Measurements from ENCODE around the gene RAN.
"Not testable (repeated sequence)": the region's sequence is repeated elsewhere in the genome, so short reads cannot be mapped to it uniquely, and the experiment has no call there.

The RAN gene

DNA sequence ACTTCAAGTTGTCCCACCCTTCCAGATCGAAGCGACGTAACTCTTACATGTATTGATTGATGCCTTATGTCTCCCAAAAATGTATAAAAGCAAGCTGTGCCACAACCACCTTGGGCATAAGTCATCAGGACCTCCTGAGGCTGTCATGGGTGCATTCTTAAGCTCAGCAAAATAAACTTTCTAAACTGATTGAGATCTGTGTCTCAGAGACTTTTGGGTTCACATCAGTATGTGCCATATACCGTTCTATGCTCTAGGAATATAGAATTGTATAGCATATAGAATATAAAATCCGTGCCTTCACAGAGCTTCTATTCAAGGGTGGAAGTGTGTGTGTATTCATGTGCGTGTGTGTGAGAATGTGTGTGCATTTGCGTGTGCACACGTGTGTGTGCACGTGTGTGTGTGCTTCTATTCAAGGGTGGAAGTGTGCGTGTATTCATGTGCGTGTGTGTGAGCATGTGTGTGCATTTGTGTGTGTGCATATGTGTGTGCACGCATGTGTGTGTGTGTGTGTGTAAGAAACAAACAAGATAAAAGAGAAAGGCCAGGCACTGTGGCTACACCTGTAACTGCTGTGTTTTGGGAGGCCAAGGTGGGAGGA, 21.3 kb upstream of the RAN start:
- no peak for DNase-seq (ENCODE audit: low read depth)

DNA sequence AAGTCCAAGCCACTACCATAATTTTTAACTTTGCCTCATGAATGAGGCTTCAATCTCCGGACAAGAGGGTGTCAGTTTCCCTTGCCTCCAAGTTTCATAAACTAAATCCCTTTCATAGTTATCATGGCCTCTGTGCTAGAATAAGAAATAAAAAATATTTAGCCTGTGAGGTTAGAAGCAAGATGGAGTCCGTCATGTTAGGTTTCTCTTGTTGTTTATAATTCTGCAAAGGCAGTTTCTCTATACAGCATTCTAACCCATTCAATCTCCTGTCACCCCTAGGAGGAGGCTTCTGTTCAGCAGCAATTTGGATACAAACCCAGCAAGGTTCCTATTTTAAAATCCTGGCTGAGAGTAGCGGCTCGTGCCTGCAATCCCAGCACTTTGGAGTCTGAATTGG, 15.8 kb upstream of the RAN start:
- no peak overlapping the region for H3K4me3 ChIP-seq (replicated peaks; ENCODE audit: low read depth, low read length)
- no peak for DNase-seq (ENCODE audit: low read depth)
- TF ChIP-seq, protein P1, sequence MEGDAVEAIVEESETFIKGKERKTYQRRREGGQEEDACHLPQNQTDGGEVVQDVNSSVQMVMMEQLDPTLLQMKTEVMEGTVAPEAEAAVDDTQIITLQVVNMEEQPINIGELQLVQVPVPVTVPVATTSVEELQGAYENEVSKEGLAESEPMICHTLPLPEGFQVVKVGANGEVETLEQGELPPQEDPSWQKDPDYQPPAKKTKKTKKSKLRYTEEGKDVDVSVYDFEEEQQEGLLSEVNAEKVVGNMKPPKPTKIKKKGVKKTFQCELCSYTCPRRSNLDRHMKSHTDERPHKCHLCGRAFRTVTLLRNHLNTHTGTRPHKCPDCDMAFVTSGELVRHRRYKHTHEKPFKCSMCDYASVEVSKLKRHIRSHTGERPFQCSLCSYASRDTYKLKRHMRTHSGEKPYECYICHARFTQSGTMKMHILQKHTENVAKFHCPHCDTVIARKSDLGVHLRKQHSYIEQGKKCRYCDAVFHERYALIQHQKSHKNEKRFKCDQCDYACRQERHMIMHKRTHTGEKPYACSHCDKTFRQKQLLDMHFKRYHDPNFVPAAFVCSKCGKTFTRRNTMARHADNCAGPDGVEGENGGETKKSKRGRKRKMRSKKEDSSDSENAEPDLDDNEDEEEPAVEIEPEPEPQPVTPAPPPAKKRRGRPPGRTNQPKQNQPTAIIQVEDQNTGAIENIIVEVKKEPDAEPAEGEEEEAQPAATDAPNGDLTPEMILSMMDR (IDR thresholded peaks at IDR 0.05; ENCODE audit: low read length, missing control alignments), result no peak

More for the DNA sequence above, 21.3 kb upstream of the RAN start:
- H3K4me3 ChIP-seq (replicated peaks; ENCODE audit: low read depth, low read length), result no peak overlapping the region
- TF ChIP-seq, protein P1 (IDR thresholded peaks at IDR 0.05; ENCODE audit: low read length, missing control alignments), result no peak

DNA sequence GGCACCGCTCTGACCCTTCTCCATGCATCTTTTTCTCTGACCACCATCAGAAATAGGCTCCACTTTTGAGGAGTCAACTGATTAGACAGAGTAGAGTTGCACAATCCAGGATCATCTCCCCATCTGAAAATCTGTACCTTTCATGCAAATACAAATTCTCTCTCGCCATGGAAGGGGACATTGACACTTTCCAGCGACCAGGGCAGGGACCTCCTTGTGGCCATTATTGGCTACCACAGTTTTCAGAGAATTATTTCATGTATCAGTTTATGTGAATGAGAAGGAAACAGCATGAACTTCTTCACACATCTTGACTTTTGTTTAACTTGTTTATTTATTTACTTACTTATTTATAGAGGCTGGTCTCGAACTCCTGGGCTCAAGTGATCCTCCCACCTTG, 13.8 kb upstream of the RAN start:
- no peak overlapping the region for H3K4me3 ChIP-seq (replicated peaks; ENCODE audit: low read depth, low read length)

DNA sequence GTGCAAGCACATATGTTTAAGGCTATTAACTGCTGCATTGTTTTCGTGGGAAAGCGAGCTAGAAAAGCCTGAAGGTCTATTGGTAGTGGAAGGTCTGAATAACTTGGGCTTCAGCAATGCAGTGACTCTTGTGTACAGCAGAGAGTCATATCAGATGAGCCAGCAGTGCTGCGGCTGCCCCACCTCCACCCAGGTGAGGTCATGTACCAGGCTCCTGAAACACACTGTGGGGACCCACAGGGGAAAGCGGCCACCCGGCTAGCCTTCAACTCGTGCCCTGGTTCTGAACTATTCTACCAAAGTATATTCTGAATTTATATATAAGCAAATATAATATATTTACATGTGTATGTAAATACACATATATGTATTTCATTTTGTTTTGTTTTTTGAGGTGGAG, 12.7 kb upstream of the RAN start:
- no peak overlapping the region for H3K4me3 ChIP-seq (replicated peaks; ENCODE audit: low read depth, low read length)
- TF ChIP-seq, protein P1 (IDR thresholded peaks at IDR 0.05; ENCODE audit: low read length, missing control alignments), result no peak
- DNase-seq (ENCODE audit: low read depth), result no peak

More for the DNA sequence above, 13.8 kb upstream of the RAN start:
- no peak for DNase-seq (ENCODE audit: low read depth)
- TF ChIP-seq, protein P1 (IDR thresholded peaks at IDR 0.05; ENCODE audit: low read length, missing control alignments), result no peak

DNA sequence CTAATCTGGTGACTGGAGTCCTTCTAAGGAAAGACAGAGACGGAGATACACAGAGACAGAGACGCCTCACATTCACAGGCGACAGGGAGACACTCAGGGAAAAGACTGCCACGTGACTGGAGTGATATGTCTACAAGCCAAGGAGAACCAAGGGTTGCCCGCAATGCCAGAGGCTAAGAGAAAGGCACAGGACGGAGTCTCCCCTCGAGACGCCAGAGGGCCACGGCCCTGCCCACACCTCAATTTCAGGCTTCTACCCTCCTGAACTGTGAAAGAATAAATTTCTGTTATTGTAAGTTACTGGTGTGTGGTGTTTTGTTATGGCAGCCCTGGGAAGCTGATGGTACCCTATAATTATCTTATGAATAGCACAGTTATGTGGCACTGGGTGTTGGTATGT, 11.6 kb upstream of the RAN start:
- TF ChIP-seq, protein P1 (IDR thresholded peaks at IDR 0.05; ENCODE audit: low read length, missing control alignments), result no peak
- DNase-seq (ENCODE audit: low read depth), result no peak
- no peak overlapping the region for H3K4me3 ChIP-seq (replicated peaks; ENCODE audit: low read depth, low read length)

DNA sequence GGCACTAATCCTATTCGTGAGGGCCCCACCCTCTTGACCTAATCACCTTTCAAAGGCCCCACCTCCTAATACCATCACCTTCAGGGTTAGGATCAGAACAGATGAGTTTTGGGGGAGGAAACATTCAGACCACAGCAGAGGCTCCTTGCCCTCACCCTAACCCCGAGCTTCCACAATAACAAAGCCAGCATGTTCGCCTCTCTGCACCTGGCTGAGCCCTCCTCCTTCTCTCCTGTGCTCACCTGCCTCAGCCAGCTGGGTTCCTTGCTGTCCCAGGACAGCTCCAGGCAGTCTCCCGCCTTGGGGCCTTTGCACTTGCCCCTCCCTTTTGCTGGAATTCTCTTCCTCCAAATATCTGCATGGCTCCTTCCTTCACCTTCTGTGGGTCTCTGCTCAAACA, 9.7 kb upstream of the RAN start:
- DNase-seq (ENCODE audit: low read depth), result no peak
- TF ChIP-seq, protein P1 (IDR thresholded peaks at IDR 0.05; ENCODE audit: low read length, missing control alignments), result no peak
- H3K4me3 ChIP-seq (replicated peaks; ENCODE audit: low read depth, low read length), result no peak overlapping the region

DNA sequence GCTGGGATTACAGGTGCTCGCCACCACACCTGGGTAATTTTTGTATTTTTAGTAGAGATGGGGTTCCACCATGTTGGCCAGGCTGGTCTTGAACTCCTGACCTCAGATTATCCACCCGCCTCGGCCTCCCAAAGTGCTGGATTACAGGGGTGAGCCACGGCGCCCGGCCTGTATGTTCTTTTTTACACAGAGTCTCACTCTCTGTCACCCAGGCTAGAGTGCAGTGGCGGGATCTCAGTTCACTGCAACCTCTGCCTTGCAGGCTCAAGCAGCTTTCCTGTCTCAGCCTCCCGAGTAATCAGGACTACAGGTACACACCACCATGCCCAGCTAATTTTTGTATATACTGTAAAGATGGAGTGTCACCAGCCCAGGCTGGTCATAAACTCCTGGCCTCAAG, 9.1 kb upstream of the RAN start:
- DNase-seq (ENCODE audit: low read depth); H3K4me3 ChIP-seq (replicated peaks; ENCODE audit: low read depth, low read length): not testable (repeated sequence)
